ENCODE data around the gene DRC1. TPM values are rescaled to one million over a fixed set of nuclear protein-coding genes. Genes with fewer than 3 reads are reported as not detected.
A peak's percentile ranks its signal among the peaks of the same experiment; 100 is the strongest.

The DRC1 gene
- total RNA-seq, 1 donor from 2014 or later: 3.7 TPM

GRCh38 chr2:26384183-26384582 lies 17.5 kb upstream of the DRC1 start:
- Mint-ChIP-seq H3K4me1 (ENCODE audit: unreplicated experiment) (peaks cover 5% of the 10 kb centered on the region), H3K27ac (peak overlapping the region; percentile 41)

GRCh38 chr2:26384597-26384996 lies 17.1 kb upstream of the DRC1 start:
- Mint-ChIP-seq H3K4me1 (ENCODE audit: unreplicated experiment) (peaks cover 5% of the 10 kb centered on the region), H3K27ac (no peak overlapping the region)
- TF ChIP-seq, protein P1, sequence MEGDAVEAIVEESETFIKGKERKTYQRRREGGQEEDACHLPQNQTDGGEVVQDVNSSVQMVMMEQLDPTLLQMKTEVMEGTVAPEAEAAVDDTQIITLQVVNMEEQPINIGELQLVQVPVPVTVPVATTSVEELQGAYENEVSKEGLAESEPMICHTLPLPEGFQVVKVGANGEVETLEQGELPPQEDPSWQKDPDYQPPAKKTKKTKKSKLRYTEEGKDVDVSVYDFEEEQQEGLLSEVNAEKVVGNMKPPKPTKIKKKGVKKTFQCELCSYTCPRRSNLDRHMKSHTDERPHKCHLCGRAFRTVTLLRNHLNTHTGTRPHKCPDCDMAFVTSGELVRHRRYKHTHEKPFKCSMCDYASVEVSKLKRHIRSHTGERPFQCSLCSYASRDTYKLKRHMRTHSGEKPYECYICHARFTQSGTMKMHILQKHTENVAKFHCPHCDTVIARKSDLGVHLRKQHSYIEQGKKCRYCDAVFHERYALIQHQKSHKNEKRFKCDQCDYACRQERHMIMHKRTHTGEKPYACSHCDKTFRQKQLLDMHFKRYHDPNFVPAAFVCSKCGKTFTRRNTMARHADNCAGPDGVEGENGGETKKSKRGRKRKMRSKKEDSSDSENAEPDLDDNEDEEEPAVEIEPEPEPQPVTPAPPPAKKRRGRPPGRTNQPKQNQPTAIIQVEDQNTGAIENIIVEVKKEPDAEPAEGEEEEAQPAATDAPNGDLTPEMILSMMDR (conservative IDR thresholded peaks at IDR 0.05): no peak

More at GRCh38 chr2:26384183-26384582, 17.5 kb upstream of the DRC1 start:
- H3K4me3 Mint-ChIP-seq: no peak overlapping the region
- no peaks in the 10 kb centered on the region for H3K9me3 Mint-ChIP-seq
- DNase-seq (ENCODE audit: extremely low spot score, unreplicated experiment): no peak
- H3K36me3 Mint-ChIP-seq: peaks cover 18% of the 10 kb centered on the region
- H3K27me3 Mint-ChIP-seq: no peaks in the 10 kb centered on the region
- TF ChIP-seq, protein P1 (conservative IDR thresholded peaks at IDR 0.05): no peak

DNA sequence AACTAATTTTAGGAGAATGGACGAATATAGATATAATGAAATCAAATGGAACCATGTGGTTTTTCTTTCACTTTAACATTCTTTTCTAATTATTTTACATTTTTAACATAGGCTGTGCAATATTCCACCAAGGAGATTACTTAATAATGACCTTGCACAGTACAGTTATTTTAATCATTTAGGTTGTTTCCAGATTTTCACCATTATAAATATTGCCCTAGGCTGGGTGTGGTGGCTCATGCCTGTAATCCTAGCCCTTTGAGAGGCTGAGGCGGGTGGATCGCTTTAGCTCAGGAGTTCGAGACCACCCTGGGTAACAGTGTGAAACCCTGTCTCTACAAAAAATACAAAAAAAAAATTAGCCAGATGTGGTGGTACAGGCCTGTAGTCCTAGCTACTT lies 14.5 kb upstream of the DRC1 start:
- TF ChIP-seq, protein P1 (conservative IDR thresholded peaks at IDR 0.05): no peak
- DNase-seq (ENCODE audit: extremely low spot score, unreplicated experiment): no peak
- Mint-ChIP-seq H3K4me3 (no peak overlapping the region), H3K27ac (no peak overlapping the region), H3K27me3 (no peaks in the 10 kb centered on the region), H3K9me3 (no peaks in the 10 kb centered on the region), H3K4me1 (ENCODE audit: unreplicated experiment) (peaks cover 5% of the 10 kb centered on the region), H3K36me3 (peaks cover 10% of the 10 kb centered on the region)

More at GRCh38 chr2:26384597-26384996, 17.1 kb upstream of the DRC1 start:
- DNase-seq (ENCODE audit: extremely low spot score, unreplicated experiment): no peak
- peaks cover 18% of the 10 kb centered on the region for H3K36me3 Mint-ChIP-seq
- H3K4me3 Mint-ChIP-seq: no peak overlapping the region
- no peaks in the 10 kb centered on the region for H3K9me3 Mint-ChIP-seq
- no peaks in the 10 kb centered on the region for H3K27me3 Mint-ChIP-seq

- H3K27me3 Mint-ChIP-seq: no peaks in the 10 kb centered on the region
- peaks cover 5% of the 10 kb centered on the region for H3K36me3 Mint-ChIP-seq
- peaks cover 1% of the 10 kb centered on the region for H3K4me1 Mint-ChIP-seq (ENCODE audit: unreplicated experiment)
- no peak overlapping the region for H3K4me3 Mint-ChIP-seq
- no peak for DNase-seq (ENCODE audit: extremely low spot score, unreplicated experiment)
- no peak overlapping the region for H3K27ac Mint-ChIP-seq
- H3K9me3 Mint-ChIP-seq: no peaks in the 10 kb centered on the region
- TF ChIP-seq, protein P1 (conservative IDR thresholded peaks at IDR 0.05): no peak
These were observed 7.0 kb upstream of the DRC1 start for GRCh38 chr2:26394694-26395093.

DNA sequence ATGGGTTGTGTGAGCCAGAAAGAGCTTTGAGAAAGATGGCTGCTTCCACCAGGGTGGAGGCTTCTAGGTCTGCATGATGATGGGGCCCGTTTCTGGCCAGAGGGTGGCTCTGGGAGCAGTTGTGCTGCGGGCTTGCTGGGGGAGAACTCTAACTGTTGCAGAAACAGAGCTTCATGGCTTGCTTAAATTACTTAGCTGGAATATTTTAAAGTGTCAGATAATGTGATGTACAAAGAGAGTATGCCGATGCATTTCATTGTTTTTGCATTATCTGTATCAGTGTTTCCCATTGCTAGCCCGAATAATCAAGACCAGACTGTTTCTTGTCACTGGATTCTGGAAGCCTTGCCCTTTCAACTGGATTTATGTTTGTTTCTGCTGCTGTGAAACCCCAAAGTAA lies 6.3 kb upstream of the DRC1 start:
- Mint-ChIP-seq H3K4me1 (ENCODE audit: unreplicated experiment) (peaks cover 8% of the 10 kb centered on the region), H3K4me3 (no peak overlapping the region), H3K9me3 (no peaks in the 10 kb centered on the region), H3K36me3 (peaks cover 5% of the 10 kb centered on the region), H3K27me3 (no peaks in the 10 kb centered on the region), H3K27ac (no peak overlapping the region)
- DNase-seq (ENCODE audit: extremely low spot score, unreplicated experiment): no peak
- TF ChIP-seq, protein P1 (conservative IDR thresholded peaks at IDR 0.05): no peak
